Lower leg skin (tissue), 4 donors: Measurements from ENCODE around the gene FAM227B. TPM values are rescaled to one million over a fixed set of nuclear protein-coding genes. Genes with fewer than 3 reads are reported as not detected.

ENCODE experiments used
- DNase-seq, 2 donors: peaks; one replicate each; pipeline ENCODE4 v3.0.0-alpha.2; 2019; ENCODE audit warnings: low spot score in 2 of 2
- H3K4me3 ChIP-seq: fragments of 200-600 bp; sonication (generic); 2 replicates; pipeline ENCODE4 v1.5.1; 2017; ENCODE audit warnings: mild to moderate bottlenecking, low read depth; ENCODE audit not compliant: poor library complexity, severe bottlenecking
- POLR2A ChIP-seq, 2 donors: fragments of 450-650 bp; IDR thresholded peaks; one replicate each; pipeline ENCODE4 v1.6.1; 2016 to 2017; ENCODE audit warnings: antibody characterized with exemption in 2 of 2, mild to moderate bottlenecking in 1 of 2, moderate library complexity in 1 of 2
- WGBS, 2 donors: methylation state at CpG; one replicate each; pipeline ENCODE4 v1.1.5; 2018; 5-methylcytosine and 5-hydroxymethylcytosine counted together
- intact Hi-C: fragments of 100-400 bp; cut with DNase I; formaldehyde crosslinking; loops from one replicate; pipeline ENCODE4 v1.15.0; 2023; ENCODE audit warnings: low total_unique reads
- total RNA-seq, 4 donors: library from RNA; depleted of rRNA; stranded (reverse); fragments of >200 nt; gene quantifications; one replicate each; pipeline ENCODE4 v1.1.0, GENCODE V29; 2016
- TF ChIP-seq, protein P1 (sequence below), 3 donors: fragments of 450-650 bp; IDR thresholded peaks; one replicate each; pipeline ENCODE4 v1.5.1; 2016; ENCODE audit warnings: antibody characterized with exemption in 3 of 3, mild to moderate bottlenecking in 3 of 3, moderate library complexity in 2 of 3

FAM227B gene
- total RNA-seq, 4 donors from 2014 or later: 3.7 to 9.4 (median 5.5) TPM

DNA sequence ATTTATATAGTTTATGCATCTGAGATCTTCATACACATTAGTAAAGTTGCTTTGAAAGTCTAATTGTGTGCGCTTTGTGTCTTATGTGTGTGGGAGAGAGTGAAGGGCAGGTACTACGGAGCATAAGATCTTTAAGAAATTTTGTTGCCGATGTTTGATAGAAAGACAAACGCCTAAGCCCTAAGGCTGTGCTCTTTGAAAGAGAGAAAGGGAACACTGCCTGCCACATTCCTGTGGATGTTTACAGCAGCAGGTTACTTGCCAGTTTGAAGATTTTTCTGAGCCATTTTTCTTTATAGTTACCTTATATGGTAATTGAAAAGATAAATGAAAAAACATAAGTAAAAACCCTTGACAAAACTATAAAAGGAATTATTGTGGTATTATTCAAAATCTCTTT, 17.2 kb upstream of the FAM227B start:
- no peak for TF ChIP-seq POLR2A (IDR thresholded peaks at IDR 0.05)
- TF ChIP-seq, protein P1, sequence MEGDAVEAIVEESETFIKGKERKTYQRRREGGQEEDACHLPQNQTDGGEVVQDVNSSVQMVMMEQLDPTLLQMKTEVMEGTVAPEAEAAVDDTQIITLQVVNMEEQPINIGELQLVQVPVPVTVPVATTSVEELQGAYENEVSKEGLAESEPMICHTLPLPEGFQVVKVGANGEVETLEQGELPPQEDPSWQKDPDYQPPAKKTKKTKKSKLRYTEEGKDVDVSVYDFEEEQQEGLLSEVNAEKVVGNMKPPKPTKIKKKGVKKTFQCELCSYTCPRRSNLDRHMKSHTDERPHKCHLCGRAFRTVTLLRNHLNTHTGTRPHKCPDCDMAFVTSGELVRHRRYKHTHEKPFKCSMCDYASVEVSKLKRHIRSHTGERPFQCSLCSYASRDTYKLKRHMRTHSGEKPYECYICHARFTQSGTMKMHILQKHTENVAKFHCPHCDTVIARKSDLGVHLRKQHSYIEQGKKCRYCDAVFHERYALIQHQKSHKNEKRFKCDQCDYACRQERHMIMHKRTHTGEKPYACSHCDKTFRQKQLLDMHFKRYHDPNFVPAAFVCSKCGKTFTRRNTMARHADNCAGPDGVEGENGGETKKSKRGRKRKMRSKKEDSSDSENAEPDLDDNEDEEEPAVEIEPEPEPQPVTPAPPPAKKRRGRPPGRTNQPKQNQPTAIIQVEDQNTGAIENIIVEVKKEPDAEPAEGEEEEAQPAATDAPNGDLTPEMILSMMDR (IDR thresholded peaks at IDR 0.05): no peak

GRCh38 chr15:49628379-49628778, 7.8 kb upstream of the FAM227B start:
- no peak for TF ChIP-seq POLR2A (IDR thresholded peaks at IDR 0.05)
- TF ChIP-seq, protein P1 (IDR thresholded peaks at IDR 0.05): no peak
- no peak overlapping the region for H3K4me3 ChIP-seq
- intact Hi-C loops: no loop called here
- 94 to 98% methylated on average over 2 of the region's 2 CpGs for WGBS, 2 donors
- DNase-seq: no peak

More for the DNA sequence above, 17.2 kb upstream of the FAM227B start:
- no peak overlapping the region for H3K4me3 ChIP-seq
- no peak for DNase-seq
- WGBS, 2 donors: 61 to 66% methylated on average over 4 of the region's 4 CpGs
- intact Hi-C loops: no loop called here

DNA sequence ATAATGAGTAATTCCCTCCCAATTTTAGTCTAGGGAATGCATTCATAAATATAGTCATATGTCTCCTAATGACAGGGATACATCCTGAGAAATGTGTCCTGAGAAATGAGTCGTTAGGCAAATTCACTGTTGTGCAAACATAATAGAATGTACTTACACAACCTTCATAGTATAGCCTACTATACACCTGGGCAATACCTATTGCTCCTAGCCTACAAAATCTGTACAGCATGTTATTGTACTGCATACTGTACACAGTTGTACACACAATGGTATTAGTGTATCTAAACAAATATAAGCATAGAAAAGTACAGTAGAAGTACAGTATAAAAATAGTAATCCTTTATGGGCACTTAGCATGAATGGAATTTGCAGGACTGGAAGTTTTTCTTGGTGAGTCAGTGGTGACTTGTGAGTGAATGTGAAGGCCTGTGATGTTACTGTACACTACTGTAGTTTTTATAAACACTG, 6.8 kb upstream of the FAM227B start:
- intact Hi-C loops: no loop called here

DNA sequence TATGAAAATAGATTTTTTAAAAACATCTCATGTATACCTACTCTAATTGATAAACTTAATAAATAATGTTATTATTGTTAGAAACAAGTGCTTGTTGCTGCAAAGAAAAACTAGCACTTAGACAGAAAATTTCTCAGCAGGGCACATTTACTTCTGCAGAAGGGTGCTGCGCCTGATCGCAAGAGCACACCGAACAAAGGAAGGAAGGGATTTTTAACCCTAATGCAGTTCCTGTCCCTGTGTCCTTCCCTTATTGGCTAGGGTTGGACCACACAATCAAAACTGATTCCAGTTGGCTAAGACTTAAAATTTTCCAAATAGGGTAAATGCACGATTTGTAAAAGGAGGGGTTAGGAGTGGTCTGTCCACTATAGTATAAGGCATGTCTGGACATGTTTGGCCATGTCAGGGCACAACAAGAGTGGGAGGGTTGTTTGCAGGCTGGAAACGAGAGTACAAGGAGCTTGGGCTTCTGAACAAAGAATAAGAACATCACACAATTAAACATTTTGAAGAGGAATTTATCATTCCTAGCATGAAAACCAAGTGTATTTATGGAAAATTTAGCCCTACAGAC, 4.9 kb upstream of the FAM227B start:
- intact Hi-C loops: no loop called here
- WGBS, 2 donors: 90 to 93% methylated on average over 5 of the region's 5 CpGs
- DNase-seq: no peak
- H3K4me3 ChIP-seq: no peak overlapping the region
- TF ChIP-seq, protein P1 (IDR thresholded peaks at IDR 0.05): no peak
- TF ChIP-seq POLR2A (IDR thresholded peaks at IDR 0.05): no peak

More for the DNA sequence above, 6.8 kb upstream of the FAM227B start:
- no peak for TF ChIP-seq POLR2A (IDR thresholded peaks at IDR 0.05)
- TF ChIP-seq, protein P1 (IDR thresholded peaks at IDR 0.05): no peak
- WGBS, 2 donors: 56 to 66% methylated on average over 1 of the region's 1 CpG
- DNase-seq: no peak
- no peak overlapping the region for H3K4me3 ChIP-seq

GRCh38 chr15:49624056-49624455, 3.4 kb upstream of the FAM227B start:
- no peak for DNase-seq
- no peak overlapping the region for H3K4me3 ChIP-seq
- TF ChIP-seq POLR2A (IDR thresholded peaks at IDR 0.05): no peak
- TF ChIP-seq, protein P1 (IDR thresholded peaks at IDR 0.05): no peak
- intact Hi-C loops: no loop called here
- 38 to 44% methylated on average over 2 of the region's 2 CpGs for WGBS, 2 donors

DNA sequence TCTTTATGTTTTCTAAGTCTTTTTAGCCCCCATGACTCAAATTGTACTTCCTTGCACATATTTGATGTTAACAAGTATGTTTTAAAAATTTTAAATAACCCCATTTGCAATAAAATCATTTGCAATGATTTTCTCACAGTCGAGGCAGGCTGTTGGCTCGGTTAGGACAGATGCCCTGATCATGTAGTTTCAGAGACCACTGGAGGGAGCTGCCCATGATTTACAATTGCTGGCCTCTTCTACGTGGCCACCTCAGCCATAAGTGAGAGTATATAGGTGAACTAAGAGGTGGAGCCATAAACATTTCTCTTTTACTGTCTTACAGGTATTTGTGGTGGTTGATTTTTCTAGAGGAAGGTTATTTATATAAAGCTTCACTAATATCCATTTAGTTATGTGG, 1.9 kb upstream of the FAM227B start:
- 71% methylated on average over 3 of the region's 3 CpGs for WGBS, 2 donors
- H3K4me3 ChIP-seq: no peak overlapping the region
- intact Hi-C loops: no loop called here
- DNase-seq: no peak
- TF ChIP-seq, protein P1 (IDR thresholded peaks at IDR 0.05): no peak
- TF ChIP-seq POLR2A (IDR thresholded peaks at IDR 0.05): no peak
